Spleen (tissue), 11 donors: ENCODE data around the gene ADARB2. TPM values are rescaled to one million over a fixed set of nuclear protein-coding genes. Genes with fewer than 3 reads are reported as not detected.

ENCODE experiments used
- DNase-seq: peaks from one replicate; pipeline ENCODE4 v3.0.0-alpha.2; 2020
- H3K27ac ChIP-seq, 8 donors: fragments of 200-600 bp; sonication (generic) in 7 of 8; 1 replicate in 4 of 8; 2 replicates in 4 of 8; pipeline versions ENCODE4 v1.5.0 to v1.8.0; 2016 to 2021; ENCODE audit warnings: inconsistent platforms in 4 of 8, mild to moderate bottlenecking in 4 of 8, moderate library complexity in 1 of 8
- H3K27me3 ChIP-seq, 7 donors: fragments of 200-600 bp; sonication (generic) in 6 of 7; replicated peaks in 1 of 7; 1 replicate in 4 of 7; 2 replicates in 3 of 7; pipeline versions ENCODE4 v1.5.0 to v1.8.0; 2016 to 2021; ENCODE audit warnings: inconsistent platforms in 3 of 7, mild to moderate bottlenecking in 1 of 7
- H3K36me3 ChIP-seq, 6 donors: fragments of 200-600 bp; sonication (generic) in 5 of 6; 1 replicate in 4 of 6; 2 replicates in 2 of 6; pipeline versions ENCODE4 v1.5.0 to v1.8.0; 2016 to 2021; ENCODE audit warnings: inconsistent platforms in 2 of 6
- H3K4me1 ChIP-seq, 6 donors: fragments of 200-600 bp; sonication (generic) in 5 of 6; 1 replicate in 3 of 6; 2 replicates in 3 of 6; pipeline versions ENCODE4 v1.5.0 to v1.8.0; 2016 to 2021; ENCODE audit warnings: inconsistent platforms in 3 of 6
- H3K4me3 ChIP-seq, 8 donors: fragments of 200-600 bp; sonication (generic) in 7 of 8; 1 replicate in 4 of 8; 2 replicates in 4 of 8; pipeline versions ENCODE4 v1.5.0 to v1.8.0; 2016 to 2021; ENCODE audit warnings: inconsistent platforms in 4 of 8, mild to moderate bottlenecking in 4 of 8, moderate library complexity in 2 of 8
- H3K9me3 ChIP-seq, 8 donors: fragments of 200-600 bp; sonication (generic) in 7 of 8; 1 replicate in 4 of 8; 2 replicates in 4 of 8; pipeline versions ENCODE4 v1.5.0 to v1.8.0; 2016 to 2021; ENCODE audit warnings: inconsistent platforms in 4 of 8
- POLR2A ChIP-seq, 3 donors: fragments of 450-650 bp; IDR thresholded peaks; one replicate each; pipeline ENCODE4 v1.5.1; 2017; ENCODE audit warnings: antibody characterized with exemption in 3 of 3, mild to moderate bottlenecking in 1 of 3
- POLR2AphosphoS5 ChIP-seq, 3 donors: sonication (generic); formaldehyde crosslinking; IDR thresholded peaks; one replicate each; pipeline ENCODE4 v1.5.1; 2017; ENCODE audit warnings: antibody characterized with exemption in 3 of 3
- WGBS, 5 donors: extraction: QIAGEN DNeasy Blood & Tissue Kit in 3 of 5; methylation state at CpG; one replicate each; pipeline versions ENCODE4 v1.1.5 to v1.1.7; 2013 to 2018; 5-methylcytosine and 5-hydroxymethylcytosine counted together
- intact Hi-C: fragments of 100-400 bp; cut with DNase I; formaldehyde crosslinking; loops from one replicate; pipeline ENCODE4 v1.15.0; 2023; ENCODE audit warnings: low total_unique reads
- polyA plus RNA-seq, 3 donors: library from polyadenylated mRNA; stranded (reverse); fragments of 200-250 nt; gene quantifications; one replicate each; pipeline ENCODE4 v1.2.1, GENCODE V29; 2013
- total RNA-seq, 7 donors: library from RNA; depleted of rRNA in 3 of 7; stranded (reverse); fragments of >200 nt in 3 of 7; fragmentation: NEBNext Ultra II Directional in 4 of 7; extraction: Animal tissue kit (Norgen Biotek cat#: 25700) in 4 of 7; gene quantifications; one replicate each; pipeline versions ENCODE4 v1.1.0 to v1.2.1, GENCODE V29; 2016 to 2021
- TF ChIP-seq, protein P1 (sequence below), 11 experiments: fragments of 200-600 bp in 7 of 11; fragments of 450-650 bp in 4 of 11; sonication (generic) in 4 of 11; IDR thresholded peaks in 8 of 11; conservative IDR thresholded peaks in 3 of 11; 1 replicate in 7 of 11; 2 replicates in 4 of 11; pipeline versions ENCODE4 v1.4.0 to v1.8.0; 2016 to 2021; ENCODE audit warnings: antibody characterized with exemption in 11 of 11, inconsistent platforms in 4 of 11, mild to moderate bottlenecking in 1 of 11
- donor health status: healthy with polysubstance abuse.
- donor health status: DM: no; HTN: no; CAD: no; lungs with moderate emphysema.
- donor health status: DM: no; HTN: no; CAD: no.
- donor health status: Bipolar disorder and iron deficiency.
- donor health status: healthy.
- donor health status: DM: no; HTN: no; CAD: no.
- donor health status: DM: yes; HTN: yes; CAD: no.

ADARB2 gene
- total and polyA plus RNA-seq, 10 donors, result 0.05 to 8.1 (median 0.96) TPM

DNA sequence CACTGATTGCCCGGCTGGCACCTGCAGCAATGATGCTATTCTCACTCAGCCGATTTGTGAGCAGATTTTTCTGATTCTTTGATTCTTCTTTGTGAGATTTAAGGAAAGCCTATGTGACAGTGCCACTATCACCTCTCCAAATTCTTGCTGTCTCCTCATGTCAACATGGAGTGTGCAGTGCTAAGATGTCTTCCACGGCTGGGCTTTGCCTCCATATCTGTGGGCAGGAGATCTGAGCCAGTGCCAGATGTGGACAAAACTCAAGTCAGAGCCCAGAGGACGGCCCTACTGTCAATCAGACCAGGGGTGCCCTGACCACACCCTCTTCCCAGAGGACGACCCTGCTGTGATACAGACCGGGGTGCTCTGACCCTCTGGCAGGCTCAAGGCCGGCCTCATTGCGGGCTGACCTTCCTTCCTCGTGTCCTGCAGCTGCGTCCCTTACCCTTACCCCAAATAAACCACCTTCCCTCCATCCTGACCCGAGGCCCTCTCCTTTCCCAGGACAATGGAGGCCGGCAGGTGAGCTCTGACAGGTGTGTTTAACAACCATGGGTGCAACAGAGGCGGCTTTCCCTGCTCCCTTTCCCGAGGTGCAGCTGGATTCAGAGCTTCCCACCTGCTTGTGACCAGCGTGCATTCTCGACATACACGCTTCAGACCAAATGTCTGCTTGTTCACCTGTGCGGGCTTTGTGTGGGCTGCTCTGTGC is 221.4 kb downstream of the ADARB2 start:
- intact Hi-C loops, result no loop called here

DNA sequence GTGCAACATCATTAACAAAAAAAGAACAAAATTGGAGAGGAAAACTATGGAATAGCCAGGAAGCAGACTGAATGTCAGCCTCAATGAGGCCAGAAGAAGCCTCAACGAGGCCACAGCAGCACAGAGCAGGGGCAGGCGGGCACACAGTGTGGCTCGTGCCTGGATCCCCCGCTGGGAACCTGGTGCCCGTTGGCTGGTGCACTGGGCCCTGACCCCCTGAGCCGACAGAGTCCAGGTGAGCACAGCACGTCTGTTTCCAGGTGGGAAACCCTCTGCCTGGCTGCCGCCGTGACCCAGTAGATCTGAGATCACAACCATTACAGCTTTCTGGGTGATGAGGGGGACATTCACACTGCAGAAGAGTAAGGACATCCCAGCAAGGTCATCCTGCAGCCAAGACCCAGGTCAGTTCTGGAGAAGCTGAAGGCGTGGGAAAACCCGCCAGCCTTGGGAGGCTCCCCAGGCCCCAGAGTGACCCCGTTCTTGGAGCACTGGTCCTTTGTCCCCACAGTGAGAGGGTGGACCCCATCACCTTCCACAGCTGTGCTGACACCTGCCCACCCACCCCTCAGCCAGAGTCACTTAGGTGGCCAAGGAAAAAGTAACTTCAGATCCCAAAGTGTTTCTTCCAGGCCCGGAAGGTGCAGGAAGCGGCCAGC is 222.1 kb downstream of the ADARB2 start:
- no peak overlapping the region for H3K27ac ChIP-seq
- H3K36me3 ChIP-seq, result no peaks in the 10 kb centered on the region
- DNase-seq, result no peak
- intact Hi-C loops, result no loop called here
- H3K4me3 ChIP-seq, result no peak overlapping the region
- no peaks in the 10 kb centered on the region for H3K9me3 ChIP-seq
- 81 to 95% (median 89%) methylated on average over 12 to 14 of the region's 14 CpGs for WGBS, 5 donors
- H3K4me1 ChIP-seq, result no peaks in the 10 kb centered on the region
- TF ChIP-seq, protein P1, sequence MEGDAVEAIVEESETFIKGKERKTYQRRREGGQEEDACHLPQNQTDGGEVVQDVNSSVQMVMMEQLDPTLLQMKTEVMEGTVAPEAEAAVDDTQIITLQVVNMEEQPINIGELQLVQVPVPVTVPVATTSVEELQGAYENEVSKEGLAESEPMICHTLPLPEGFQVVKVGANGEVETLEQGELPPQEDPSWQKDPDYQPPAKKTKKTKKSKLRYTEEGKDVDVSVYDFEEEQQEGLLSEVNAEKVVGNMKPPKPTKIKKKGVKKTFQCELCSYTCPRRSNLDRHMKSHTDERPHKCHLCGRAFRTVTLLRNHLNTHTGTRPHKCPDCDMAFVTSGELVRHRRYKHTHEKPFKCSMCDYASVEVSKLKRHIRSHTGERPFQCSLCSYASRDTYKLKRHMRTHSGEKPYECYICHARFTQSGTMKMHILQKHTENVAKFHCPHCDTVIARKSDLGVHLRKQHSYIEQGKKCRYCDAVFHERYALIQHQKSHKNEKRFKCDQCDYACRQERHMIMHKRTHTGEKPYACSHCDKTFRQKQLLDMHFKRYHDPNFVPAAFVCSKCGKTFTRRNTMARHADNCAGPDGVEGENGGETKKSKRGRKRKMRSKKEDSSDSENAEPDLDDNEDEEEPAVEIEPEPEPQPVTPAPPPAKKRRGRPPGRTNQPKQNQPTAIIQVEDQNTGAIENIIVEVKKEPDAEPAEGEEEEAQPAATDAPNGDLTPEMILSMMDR (IDR thresholded peaks at IDR 0.05 in 8 of 11, conservative IDR thresholded peaks at IDR 0.05 in 3 of 11), result no peak
- TF ChIP-seq POLR2AphosphoS5 (IDR thresholded peaks at IDR 0.05) (no peak), POLR2A (IDR thresholded peaks at IDR 0.05) (no peak)
- peaks cover 0 to 16% (median 0%) of the 10 kb centered on the region in 7 donors for H3K27me3 ChIP-seq

More for the DNA sequence above, 221.4 kb downstream of the ADARB2 start:
- peaks cover 0 to 16% (median 0%) of the 10 kb centered on the region in 7 donors for H3K27me3 ChIP-seq
- H3K4me1 ChIP-seq, result no peaks in the 10 kb centered on the region
- H3K9me3 ChIP-seq, result no peaks in the 10 kb centered on the region
- H3K27ac ChIP-seq, result no peak overlapping the region
- no peak for DNase-seq
- TF ChIP-seq POLR2AphosphoS5 (IDR thresholded peaks at IDR 0.05) (no peak), POLR2A (IDR thresholded peaks at IDR 0.05) (no peak)
- TF ChIP-seq, protein P1 (IDR thresholded peaks at IDR 0.05 in 8 of 11, conservative IDR thresholded peaks at IDR 0.05 in 3 of 11), result no peak
- H3K36me3 ChIP-seq, result no peaks in the 10 kb centered on the region
- WGBS, 5 donors, result 75 to 85% (median 82%) methylated on average over 15 to 18 of the region's 18 CpGs
- no peak overlapping the region for H3K4me3 ChIP-seq

DNA sequence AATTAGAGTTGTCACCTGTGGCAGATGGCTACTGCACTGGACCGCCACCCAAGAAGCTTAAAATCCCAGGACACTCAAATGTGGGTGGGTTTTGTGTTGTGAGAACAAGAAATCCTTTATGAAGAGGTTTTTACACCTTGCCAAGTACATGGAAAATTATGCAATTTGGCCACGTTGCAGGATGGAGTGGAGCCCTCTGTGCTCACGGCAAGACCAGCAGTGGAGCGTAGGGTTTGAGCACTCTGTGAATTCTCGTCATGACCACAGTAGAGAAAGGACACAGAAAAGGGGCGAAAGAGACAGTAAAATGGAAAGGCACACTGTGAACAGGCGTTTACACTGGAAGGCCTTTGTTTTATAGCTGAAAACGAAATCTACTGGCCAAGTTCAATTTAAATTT is 222.6 kb downstream of the ADARB2 start:
- intact Hi-C loops, result no loop called here
- peaks cover 0 to 16% (median 0%) of the 10 kb centered on the region in 7 donors for H3K27me3 ChIP-seq
- WGBS, 5 donors, result 69 to 88% (median 77%) methylated on average over 8 of the region's 8 CpGs
- H3K4me1 ChIP-seq, result no peaks in the 10 kb centered on the region
- no peak overlapping the region for H3K4me3 ChIP-seq
- no peak overlapping the region for H3K27ac ChIP-seq
- TF ChIP-seq POLR2A (IDR thresholded peaks at IDR 0.05) (no peak), POLR2AphosphoS5 (IDR thresholded peaks at IDR 0.05) (no peak)
- TF ChIP-seq, protein P1 (IDR thresholded peaks at IDR 0.05 in 8 of 11, conservative IDR thresholded peaks at IDR 0.05 in 3 of 11), result no peak
- no peaks in the 10 kb centered on the region for H3K36me3 ChIP-seq
- DNase-seq, result no peak
- H3K9me3 ChIP-seq, result no peaks in the 10 kb centered on the region

DNA sequence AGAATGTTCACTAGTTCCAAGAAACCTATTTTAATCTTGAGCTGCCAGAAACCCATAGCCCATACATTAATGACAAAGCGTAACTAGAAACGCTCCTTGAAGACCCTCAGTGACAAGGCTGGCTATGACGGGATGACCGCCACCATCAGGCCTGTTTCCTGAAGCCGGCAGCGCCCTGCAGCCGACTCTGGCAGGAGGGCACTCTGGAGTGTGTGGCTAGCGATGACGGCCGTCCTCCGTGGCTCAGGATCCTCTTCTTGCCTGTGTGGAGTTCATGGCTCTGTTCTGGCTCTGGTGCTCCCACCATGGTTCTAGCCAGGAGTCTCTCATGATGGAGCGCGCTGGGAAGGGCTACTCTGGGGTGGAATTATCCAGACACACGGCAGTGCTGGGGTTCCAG is 224.1 kb downstream of the ADARB2 start:
- Histone ChIP-seq H3K36me3 (no peaks in the 10 kb centered on the region), H3K4me3 (no peak overlapping the region), H3K27me3 (peaks cover 0 to 16% (median 0%) of the 10 kb centered on the region in 7 donors), H3K27ac (no peak overlapping the region), H3K9me3 (no peaks in the 10 kb centered on the region), H3K4me1 (no peaks in the 10 kb centered on the region)
- TF ChIP-seq POLR2AphosphoS5 (IDR thresholded peaks at IDR 0.05) (no peak), POLR2A (IDR thresholded peaks at IDR 0.05) (no peak)
- TF ChIP-seq, protein P1 (IDR thresholded peaks at IDR 0.05 in 8 of 11, conservative IDR thresholded peaks at IDR 0.05 in 3 of 11), result no peak
- intact Hi-C loops, result no loop called here
- no peak for DNase-seq
- WGBS, 5 donors, result 88 to 94% (median 91%) methylated on average over 12 to 14 of the region's 14 CpGs
